Heart left ventricle (tissue), 13 donors: Measurements from ENCODE around the gene ASTL.

Experiments
- CTCF ChIP-seq, 12 donors: fragments of 200-600 bp; sonication (generic) in 4 of 12; IDR thresholded peaks; one replicate each; pipeline versions ENCODE4 v1.5.0 to v1.8.0; 2018 to 2022; ENCODE audit warnings: antibody characterized with exemption in 12 of 12, mild to moderate bottlenecking in 5 of 12
- POLR2A ChIP-seq, 2 donors: fragments of 450-650 bp; IDR thresholded peaks; one replicate each; pipeline ENCODE4 v1.6.1; 2017; ENCODE audit warnings: antibody characterized with exemption in 2 of 2, mild to moderate bottlenecking in 2 of 2, moderate library complexity in 2 of 2
- donor health status: ischemic (EF 13 %, LVEDD 7.1; RV severe dilation, severe dysfunction).
- donor health status: DM: no; HTN: yes; CAD: no.
- donor health status: DM: no; HTN: no; CAD: no.
- donor health status: ischemic (EF 25% LVEDD 6.9; RV normal size, moderate dysfunction).
- donor health status: ischemic (EF 25% LVEDD 5.7; RV mildly dilated, moderate dysfunction).
- donor health status: ischemic (EF 35%, LVEDD 5.7; RV mildly dilated, moderate dysfunction).
- donor health status: nonischemic (EF 11% LVEDD 7.7; RV severe dilation, severe dysfunction).
- donor health status: DM: yes; HTN: yes; CAD: no.
- donor health status: PGD.
- donor health status: ischemic (EF 29% LVEDD 5.4; RV normal size, mild dysfunction).
- donor health status: nonischemic (EF 23%, LVEDD 6.1; RV moderate dilation, normal function).

GRCh38 chr2:96163415-96163767, 25.1 kb upstream of the ASTL start:
- TF ChIP-seq CTCF (IDR thresholded peaks at IDR 0.05) (no peak), POLR2A (IDR thresholded peaks at IDR 0.05) (no peak)
